Gastroesophageal sphincter (tissue), 4 donors: Measurements from ENCODE around the gene SLC9A4. TPM values are rescaled to one million over a fixed set of nuclear protein-coding genes. Genes with fewer than 3 reads are reported as not detected.

ENCODE experiments used
- ATAC-seq: fragments of 150-250 bp; one replicate; pipeline ENCODE4 v1.9.1; 2016; ENCODE audit warnings: mild to moderate bottlenecking, moderate library complexity
- H3K27ac ChIP-seq, 4 donors: fragments of 200-600 bp; sonication (generic) in 3 of 4; 1 replicate in 3 of 4; 2 replicates in 1 of 4; pipeline ENCODE4 v1.5.1; 2016 to 2019
- H3K27me3 ChIP-seq: fragments of 200-600 bp; sonication (generic); one replicate; pipeline ENCODE4 v1.5.1; 2019
- H3K36me3 ChIP-seq, 2 donors: fragments of 200-600 bp; sonication (generic); one replicate each; pipeline ENCODE4 v1.5.1; 2019; ENCODE audit warnings: control low read depth in 1 of 2
- H3K4me1 ChIP-seq, 3 donors: fragments of 200-600 bp; sonication (generic); 1 replicate in 2 of 3; 2 replicates in 1 of 3; pipeline ENCODE4 v1.5.1; 2016 to 2019; ENCODE audit warnings: control low read depth in 2 of 3
- H3K4me3 ChIP-seq, 2 donors: fragments of 200-600 bp; sonication (generic); one replicate each; pipeline ENCODE4 v1.5.1; 2019; ENCODE audit warnings: mild to moderate bottlenecking in 1 of 2, moderate library complexity in 1 of 2
- H3K9me3 ChIP-seq, 3 donors: fragments of 200-600 bp; sonication (generic); one replicate each; pipeline ENCODE4 v1.5.1; 2017 to 2019; ENCODE audit warnings: control low read depth in 2 of 3
- EP300 ChIP-seq: sonication (generic); formaldehyde crosslinking; IDR thresholded peaks from one replicate; pipeline ENCODE4 v1.6.1; 2017; ENCODE audit warnings: antibody characterized with exemption, mild to moderate bottlenecking
- POLR2A ChIP-seq, 2 donors: fragments of 450-650 bp; IDR thresholded peaks; one replicate each; pipeline ENCODE4 v1.6.1; 2017; ENCODE audit warnings: antibody characterized with exemption in 2 of 2, mild to moderate bottlenecking in 2 of 2, moderate library complexity in 1 of 2
- POLR2AphosphoS5 ChIP-seq: sonication (generic); formaldehyde crosslinking; IDR thresholded peaks from one replicate; pipeline ENCODE4 v1.6.1; 2017; ENCODE audit warnings: antibody characterized with exemption
- WGBS, 2 donors: methylation state at CpG; one replicate each; pipeline ENCODE4 v1.1.5; 2018; ENCODE audit warnings: low coverage in 1 of 2; 5-methylcytosine and 5-hydroxymethylcytosine counted together
- total RNA-seq, 4 donors: library from RNA; depleted of rRNA; stranded (reverse); fragments of >200 nt; gene quantifications; one replicate each; pipeline ENCODE4 v1.1.0, GENCODE V29; 2016
- TF ChIP-seq, protein P1 (sequence below), 4 experiments: fragments of 200-600 bp in 2 of 4; fragments of 450-650 bp in 2 of 4; sonication (generic) in 1 of 4; IDR thresholded peaks; one replicate each; pipeline ENCODE4 v1.5.1; 2017 to 2019; ENCODE audit warnings: antibody characterized with exemption in 4 of 4, mild to moderate bottlenecking in 2 of 4, moderate library complexity in 2 of 4

The SLC9A4 gene, protein sequence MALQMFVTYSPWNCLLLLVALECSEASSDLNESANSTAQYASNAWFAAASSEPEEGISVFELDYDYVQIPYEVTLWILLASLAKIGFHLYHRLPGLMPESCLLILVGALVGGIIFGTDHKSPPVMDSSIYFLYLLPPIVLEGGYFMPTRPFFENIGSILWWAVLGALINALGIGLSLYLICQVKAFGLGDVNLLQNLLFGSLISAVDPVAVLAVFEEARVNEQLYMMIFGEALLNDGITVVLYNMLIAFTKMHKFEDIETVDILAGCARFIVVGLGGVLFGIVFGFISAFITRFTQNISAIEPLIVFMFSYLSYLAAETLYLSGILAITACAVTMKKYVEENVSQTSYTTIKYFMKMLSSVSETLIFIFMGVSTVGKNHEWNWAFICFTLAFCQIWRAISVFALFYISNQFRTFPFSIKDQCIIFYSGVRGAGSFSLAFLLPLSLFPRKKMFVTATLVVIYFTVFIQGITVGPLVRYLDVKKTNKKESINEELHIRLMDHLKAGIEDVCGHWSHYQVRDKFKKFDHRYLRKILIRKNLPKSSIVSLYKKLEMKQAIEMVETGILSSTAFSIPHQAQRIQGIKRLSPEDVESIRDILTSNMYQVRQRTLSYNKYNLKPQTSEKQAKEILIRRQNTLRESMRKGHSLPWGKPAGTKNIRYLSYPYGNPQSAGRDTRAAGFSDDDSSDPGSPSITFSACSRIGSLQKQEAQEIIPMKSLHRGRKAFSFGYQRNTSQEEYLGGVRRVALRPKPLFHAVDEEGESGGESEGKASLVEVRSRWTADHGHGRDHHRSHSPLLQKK
- total RNA-seq: under 1 TPM in 1 of 4 donors, not detected in 3; 0.22 TPM

DNA sequence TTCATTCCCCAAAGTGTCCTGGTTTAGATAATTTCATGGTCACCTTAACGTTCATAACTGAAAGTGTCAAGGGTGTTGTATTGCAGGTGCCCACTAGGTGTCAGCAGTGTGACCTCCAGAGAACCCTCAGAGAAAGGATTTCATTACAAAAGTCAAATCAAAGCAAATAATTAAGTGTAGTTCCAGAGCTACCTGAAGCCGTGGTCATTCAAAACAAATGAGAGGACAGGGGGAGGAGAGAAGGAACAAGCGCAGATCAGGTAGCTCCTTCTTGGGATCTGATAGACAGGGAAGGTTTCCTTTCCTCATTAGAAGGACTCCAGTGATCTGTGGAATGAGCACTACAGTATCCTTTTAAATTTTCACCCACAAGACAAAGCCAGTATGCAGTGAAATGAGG, at the start of gene SLC9A4:
Gene SLC9A4 (plus strand): TSS at position 207 of the 400 bp plus-strand sequence. CDS start 534 bp downstream, outside the sequence.
- TF ChIP-seq, protein P1, sequence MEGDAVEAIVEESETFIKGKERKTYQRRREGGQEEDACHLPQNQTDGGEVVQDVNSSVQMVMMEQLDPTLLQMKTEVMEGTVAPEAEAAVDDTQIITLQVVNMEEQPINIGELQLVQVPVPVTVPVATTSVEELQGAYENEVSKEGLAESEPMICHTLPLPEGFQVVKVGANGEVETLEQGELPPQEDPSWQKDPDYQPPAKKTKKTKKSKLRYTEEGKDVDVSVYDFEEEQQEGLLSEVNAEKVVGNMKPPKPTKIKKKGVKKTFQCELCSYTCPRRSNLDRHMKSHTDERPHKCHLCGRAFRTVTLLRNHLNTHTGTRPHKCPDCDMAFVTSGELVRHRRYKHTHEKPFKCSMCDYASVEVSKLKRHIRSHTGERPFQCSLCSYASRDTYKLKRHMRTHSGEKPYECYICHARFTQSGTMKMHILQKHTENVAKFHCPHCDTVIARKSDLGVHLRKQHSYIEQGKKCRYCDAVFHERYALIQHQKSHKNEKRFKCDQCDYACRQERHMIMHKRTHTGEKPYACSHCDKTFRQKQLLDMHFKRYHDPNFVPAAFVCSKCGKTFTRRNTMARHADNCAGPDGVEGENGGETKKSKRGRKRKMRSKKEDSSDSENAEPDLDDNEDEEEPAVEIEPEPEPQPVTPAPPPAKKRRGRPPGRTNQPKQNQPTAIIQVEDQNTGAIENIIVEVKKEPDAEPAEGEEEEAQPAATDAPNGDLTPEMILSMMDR (IDR thresholded peaks at IDR 0.05): peak; percentile 48 to 71 (median 63)
- TF ChIP-seq POLR2A (IDR thresholded peaks at IDR 0.05) (no peak), POLR2AphosphoS5 (no peak), EP300 (no peak)
- 4 to 8% methylated on average over 2 to 3 of the region's 3 CpGs for WGBS, 2 donors
- peaks cover 18% of the 10 kb centered on the region for H3K27me3 ChIP-seq
- peaks cover 0 to 20% (median 0%) of the 10 kb centered on the region in 3 donors for H3K9me3 ChIP-seq
- H3K27ac ChIP-seq: no peak within 1 kb of the TSS
- no peak for ATAC-seq
- no peak within 1 kb of the TSS for H3K4me3 ChIP-seq
- no peaks in the 10 kb centered on the region for H3K36me3 ChIP-seq
- no peaks in the 10 kb centered on the region for H3K4me1 ChIP-seq

DNA sequence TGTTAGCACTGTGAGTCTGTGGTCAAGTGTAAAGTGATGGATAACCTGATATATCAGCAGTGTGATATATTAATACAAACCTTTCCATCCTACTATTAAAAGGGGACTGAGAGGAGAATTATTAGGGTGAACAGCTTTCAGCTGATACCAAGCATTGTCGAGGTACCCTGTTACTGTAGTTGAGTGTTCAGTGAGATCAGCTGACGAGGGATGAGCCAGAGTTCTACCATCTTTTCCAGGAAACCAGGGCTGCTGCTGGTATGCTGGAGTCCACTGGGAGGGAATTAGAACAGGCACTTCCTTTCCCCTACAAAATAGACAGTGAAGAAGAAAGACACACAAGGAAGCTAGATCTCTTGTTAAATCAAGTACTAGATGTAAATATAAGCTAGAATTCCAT, 49.7 kb upstream of the SLC9A4 start:
- ATAC-seq: no peak
- H3K36me3 ChIP-seq: no peaks in the 10 kb centered on the region
- no peaks in the 10 kb centered on the region for H3K4me1 ChIP-seq
- WGBS, 2 donors: 82 to 90% methylated on average over 2 of the region's 2 CpGs
- no peaks in the 10 kb centered on the region for H3K9me3 ChIP-seq
- no peak overlapping the region for H3K27ac ChIP-seq
- TF ChIP-seq POLR2A (IDR thresholded peaks at IDR 0.05) (no peak), EP300 (no peak), POLR2AphosphoS5 (no peak)
- TF ChIP-seq, protein P1 (IDR thresholded peaks at IDR 0.05): no peak
- no peak overlapping the region for H3K4me3 ChIP-seq
- no peaks in the 10 kb centered on the region for H3K27me3 ChIP-seq

DNA sequence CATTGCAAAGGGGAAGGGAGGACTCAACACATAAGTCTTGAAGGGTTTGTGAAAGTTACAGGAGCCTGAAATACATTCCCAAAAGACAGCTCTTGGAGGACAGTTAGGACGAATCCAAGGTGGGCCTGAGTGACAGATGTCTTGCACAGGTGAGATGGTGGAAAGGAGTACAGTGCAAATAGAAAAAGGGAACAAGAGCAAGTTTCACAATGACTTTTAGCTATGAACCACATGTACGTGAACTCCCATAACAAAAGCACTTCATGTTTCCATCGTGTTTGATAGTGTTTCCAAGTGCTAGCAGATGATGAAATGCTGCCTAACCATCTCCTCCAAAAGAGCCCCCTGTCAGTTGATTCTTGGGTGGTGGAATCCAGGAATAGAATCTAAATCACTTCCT, 48.3 kb upstream of the SLC9A4 start:
- Histone ChIP-seq H3K27ac (no peak overlapping the region), H3K36me3 (no peaks in the 10 kb centered on the region), H3K27me3 (no peaks in the 10 kb centered on the region), H3K4me3 (no peak overlapping the region), H3K9me3 (no peaks in the 10 kb centered on the region), H3K4me1 (no peaks in the 10 kb centered on the region)
- 57% methylated on average over 3 of the region's 3 CpGs for WGBS, 2 donors
- no peak for TF ChIP-seq POLR2AphosphoS5
- no peak for TF ChIP-seq EP300
- TF ChIP-seq POLR2A (IDR thresholded peaks at IDR 0.05): no peak
- TF ChIP-seq, protein P1 (IDR thresholded peaks at IDR 0.05): no peak
- ATAC-seq: no peak

DNA sequence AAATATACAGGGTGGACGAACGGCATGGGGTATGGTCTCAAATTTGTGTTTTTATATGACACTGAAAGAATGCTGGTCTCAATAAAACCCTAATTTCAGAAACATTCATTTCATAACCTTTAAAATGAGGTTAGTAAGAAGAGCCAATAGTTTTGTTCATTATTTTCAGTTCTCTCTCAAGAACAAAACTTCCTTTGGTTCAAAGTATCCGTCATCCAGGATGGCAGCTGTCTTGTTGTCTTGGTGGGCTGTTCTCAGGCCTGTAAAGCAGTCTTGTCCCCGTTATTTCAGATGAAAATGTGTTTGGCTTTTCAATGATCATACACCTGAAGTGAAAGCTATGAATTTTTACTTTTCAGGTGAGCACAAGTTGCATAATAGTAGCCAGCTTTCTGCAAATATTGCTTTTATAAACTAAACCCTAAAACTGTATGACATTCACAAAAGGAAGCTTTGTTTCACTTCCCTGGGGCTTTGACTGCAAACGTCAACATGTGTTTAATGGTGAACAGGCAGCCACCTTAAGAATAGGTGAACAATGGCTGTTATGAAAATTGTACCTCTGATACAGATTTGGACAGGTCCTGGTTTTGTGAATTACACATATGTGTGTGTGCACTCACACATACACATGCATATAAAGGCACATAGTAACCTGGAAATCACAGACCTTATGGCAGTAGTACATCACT, 47.4 kb upstream of the SLC9A4 start:
- H3K9me3 ChIP-seq: no peaks in the 10 kb centered on the region
- no peak overlapping the region for H3K27ac ChIP-seq
- H3K4me1 ChIP-seq: no peaks in the 10 kb centered on the region
- no peak overlapping the region for H3K4me3 ChIP-seq
- TF ChIP-seq POLR2A (IDR thresholded peaks at IDR 0.05): no peak
- no peak for TF ChIP-seq POLR2AphosphoS5
- TF ChIP-seq, protein P1 (IDR thresholded peaks at IDR 0.05): no peak
- no peak for TF ChIP-seq EP300
- no peaks in the 10 kb centered on the region for H3K27me3 ChIP-seq
- ATAC-seq: no peak
- no peaks in the 10 kb centered on the region for H3K36me3 ChIP-seq
- WGBS, 2 donors: 38 to 42% methylated on average over 4 to 5 of the region's 5 CpGs
